Stomach smooth muscle (tissue), 2 donors: Measurements from ENCODE around the gene MS4A1.

ENCODE experiments used
- H3K27ac ChIP-seq: one replicate; pipeline ENCODE4 v1.7.0; 2013; ENCODE audit warnings: mild to moderate bottlenecking, low read length, inconsistent platforms
- H3K27me3 ChIP-seq, 2 donors: one replicate each; pipeline ENCODE4 v1.7.0; 2013; ENCODE audit warnings: low read length in 2 of 2; ENCODE audit not compliant: insufficient read depth in 2 of 2, control insufficient read depth in 1 of 2
- H3K36me3 ChIP-seq, 2 donors: one replicate each; pipeline ENCODE4 v1.7.0; 2013; ENCODE audit warnings: low read length in 2 of 2; ENCODE audit not compliant: control insufficient read depth in 2 of 2, insufficient read depth in 2 of 2
- H3K4me1 ChIP-seq: one replicate; pipeline ENCODE4 v1.7.0; 2013; ENCODE audit warnings: low read length; ENCODE audit not compliant: control insufficient read depth, insufficient read depth
- H3K4me3 ChIP-seq, 2 donors: one replicate each; pipeline ENCODE4 v1.7.0; 2013; ENCODE audit warnings: low read length in 2 of 2
- H3K9ac ChIP-seq, 2 donors: one replicate each; pipeline ENCODE4 v1.7.0; 2013; ENCODE audit warnings: low read length in 2 of 2, mild to moderate bottlenecking in 1 of 2
- H3K9me3 ChIP-seq, 2 donors: one replicate each; pipeline ENCODE4 v1.7.0; 2013; ENCODE audit warnings: low read length in 2 of 2; ENCODE audit not compliant: control insufficient read depth in 2 of 2
- donor health status: healthy.
- donor health status: Pancreatic carcinoma.

MS4A1 gene

DNA sequence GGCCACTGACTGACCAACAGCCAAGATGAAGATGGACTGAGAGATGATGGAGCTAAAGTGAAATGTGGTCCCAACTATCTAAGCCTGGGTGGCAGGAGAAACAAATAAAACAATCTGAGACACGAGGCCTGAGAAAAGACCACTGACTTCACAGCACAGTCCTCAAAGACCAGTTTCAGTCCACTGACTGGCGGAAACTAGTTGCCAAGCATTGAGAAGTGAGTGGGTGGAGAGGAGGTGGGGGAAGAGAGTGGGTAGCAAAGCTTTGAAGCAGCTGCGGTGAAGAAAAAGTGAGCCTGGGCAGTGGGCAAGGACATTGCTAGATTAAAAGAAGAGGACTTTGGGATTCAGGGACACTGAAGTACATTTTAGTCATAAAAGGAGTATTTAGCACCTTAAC is 1.9 kb downstream of the MS4A1 start:
- H3K9ac ChIP-seq, result no peak overlapping the region
- H3K36me3 ChIP-seq, result no peaks in the 10 kb centered on the region
- H3K4me3 ChIP-seq, result no peak overlapping the region
- H3K27me3 ChIP-seq, result no peaks in the 10 kb centered on the region
- no peaks in the 10 kb centered on the region for H3K9me3 ChIP-seq
- no peak overlapping the region for H3K27ac ChIP-seq
- H3K4me1 ChIP-seq, result no peaks in the 10 kb centered on the region

DNA sequence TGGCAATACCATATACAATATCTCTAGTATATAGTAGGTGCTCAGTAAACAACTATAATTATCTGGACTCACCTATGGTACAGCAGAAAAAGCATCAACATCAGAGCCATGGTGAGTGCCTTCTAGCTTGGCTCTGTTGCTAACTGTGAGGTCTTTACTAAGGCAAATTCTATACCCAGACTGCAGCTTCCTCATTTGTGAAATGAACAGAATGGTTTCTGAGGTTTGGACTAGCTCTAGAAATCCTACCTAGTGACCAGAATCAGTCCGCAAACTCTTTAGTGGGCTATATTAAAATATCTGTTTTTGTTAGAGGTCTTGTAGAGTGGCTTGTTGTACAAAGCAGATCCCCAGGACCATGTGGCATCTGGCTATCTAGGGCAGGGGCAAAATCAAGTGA is 3.7 kb downstream of the MS4A1 start:
- Histone ChIP-seq H3K36me3 (no peaks in the 10 kb centered on the region), H3K9me3 (no peaks in the 10 kb centered on the region), H3K4me3 (no peak overlapping the region), H3K27me3 (no peaks in the 10 kb centered on the region), H3K9ac (no peak overlapping the region), H3K4me1 (no peaks in the 10 kb centered on the region), H3K27ac (no peak overlapping the region)

- Histone ChIP-seq H3K4me3 (no peak overlapping the region), H3K27ac (no peak overlapping the region), H3K9me3 (no peaks in the 10 kb centered on the region), H3K9ac (no peak overlapping the region), H3K27me3 (no peaks in the 10 kb centered on the region), H3K4me1 (no peaks in the 10 kb centered on the region), H3K36me3 (no peaks in the 10 kb centered on the region)
Measured at GRCh38 chr11:60468829-60469228, 13.2 kb downstream of the MS4A1 start.

GRCh38 chr11:60469723-60470122 is 14.1 kb downstream of the MS4A1 start:
- H3K4me3 ChIP-seq, result no peak overlapping the region
- no peaks in the 10 kb centered on the region for H3K9me3 ChIP-seq
- H3K4me1 ChIP-seq, result no peaks in the 10 kb centered on the region
- H3K9ac ChIP-seq, result no peak overlapping the region
- H3K36me3 ChIP-seq, result no peaks in the 10 kb centered on the region
- H3K27me3 ChIP-seq, result no peaks in the 10 kb centered on the region
- no peak overlapping the region for H3K27ac ChIP-seq

DNA sequence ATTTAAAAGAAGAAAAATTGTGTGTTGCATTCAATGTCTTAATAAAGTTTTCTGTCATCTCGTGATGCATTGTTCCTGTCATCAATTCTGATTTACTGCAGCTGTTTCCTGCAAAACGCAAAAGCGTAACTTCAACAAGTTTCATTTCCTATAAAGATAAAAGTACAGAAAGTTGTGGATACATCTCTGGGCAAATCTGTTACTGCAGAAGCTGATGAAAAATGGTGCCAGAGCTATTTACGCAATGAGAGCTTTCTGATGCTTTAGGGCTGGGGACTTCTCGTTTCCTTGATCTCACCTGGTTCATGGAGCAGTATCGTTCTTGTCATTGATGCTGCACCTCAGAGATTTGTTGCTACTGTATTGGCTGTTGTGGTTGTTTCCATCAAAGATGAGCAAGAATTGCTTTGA is 21.4 kb downstream of the MS4A1 start:
- no peak overlapping the region for H3K9ac ChIP-seq
- no peaks in the 10 kb centered on the region for H3K36me3 ChIP-seq
- no peak overlapping the region for H3K4me3 ChIP-seq
- H3K27ac ChIP-seq, result no peak overlapping the region
- no peaks in the 10 kb centered on the region for H3K27me3 ChIP-seq
- H3K4me1 ChIP-seq, result no peaks in the 10 kb centered on the region
- no peaks in the 10 kb centered on the region for H3K9me3 ChIP-seq

- Histone ChIP-seq H3K4me3 (no peak overlapping the region), H3K4me1 (no peaks in the 10 kb centered on the region), H3K9ac (no peak overlapping the region), H3K27me3 (no peaks in the 10 kb centered on the region), H3K9me3 (no peaks in the 10 kb centered on the region), H3K27ac (no peak overlapping the region), H3K36me3 (no peaks in the 10 kb centered on the region)
Measured at GRCh38 chr11:60482361-60482760, 26.7 kb downstream of the MS4A1 start.

DNA sequence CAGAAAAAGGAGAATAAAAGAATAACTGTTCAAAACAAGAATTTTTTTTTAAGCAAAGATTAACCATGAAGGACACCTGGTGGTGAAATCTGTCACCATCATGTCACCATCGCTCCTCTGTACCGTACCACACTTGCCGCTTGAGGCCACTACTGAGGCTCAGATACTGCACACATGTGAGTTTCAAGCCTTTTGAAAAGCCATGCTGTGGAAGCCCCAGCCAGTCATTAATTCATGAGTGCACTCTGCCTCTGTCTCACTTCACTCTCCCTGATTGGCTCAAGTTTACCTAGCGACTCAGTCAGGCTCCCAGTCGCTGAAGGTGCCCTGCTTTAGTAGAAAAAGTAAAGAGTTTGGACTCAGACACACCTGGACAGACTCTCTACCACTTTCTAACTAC is 30.3 kb downstream of the MS4A1 start:
- H3K4me3 ChIP-seq, result no peak overlapping the region
- H3K9ac ChIP-seq, result no peak overlapping the region
- no peaks in the 10 kb centered on the region for H3K36me3 ChIP-seq
- no peaks in the 10 kb centered on the region for H3K9me3 ChIP-seq
- H3K27ac ChIP-seq, result no peak overlapping the region
- H3K27me3 ChIP-seq, result no peaks in the 10 kb centered on the region
- H3K4me1 ChIP-seq, result no peaks in the 10 kb centered on the region

DNA sequence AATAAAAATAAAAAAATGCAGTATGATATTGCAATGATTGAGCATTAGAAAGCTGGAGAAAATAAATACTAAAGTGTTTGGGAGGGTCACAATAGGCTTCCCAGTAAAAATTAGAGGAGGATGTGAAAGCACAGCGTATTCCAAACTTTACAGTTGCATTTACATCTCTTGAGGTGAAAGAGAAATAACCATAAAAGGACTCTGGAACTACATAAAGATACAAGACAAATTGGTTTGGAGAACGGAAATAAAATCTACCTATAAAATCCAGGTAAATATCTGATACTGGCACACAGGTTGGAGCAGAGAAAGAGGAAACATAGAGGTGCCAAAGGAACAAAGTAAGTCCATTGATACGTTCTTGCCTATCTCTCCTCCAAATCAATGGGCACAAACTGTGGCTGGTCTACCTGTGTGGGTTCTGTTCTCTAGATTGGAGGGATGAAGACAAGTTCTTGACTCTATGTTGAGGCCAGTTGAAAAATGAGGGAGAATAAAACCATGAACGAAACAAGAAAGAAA is 36.9 kb downstream of the MS4A1 start, which contains the start of gene MS4A12:
MS4A12 (plus strand) TSS at position 291 of the 522 bp plus-strand sequence. CDS start 4,541 bp downstream, outside the sequence.
- no peak within 1 kb of the TSS for H3K9ac ChIP-seq
- no peaks in the 10 kb centered on the region for H3K4me1 ChIP-seq
- no peaks in the 10 kb centered on the region for H3K9me3 ChIP-seq
- H3K4me3 ChIP-seq, result no peak within 1 kb of the TSS
- no peaks in the 10 kb centered on the region for H3K27me3 ChIP-seq
- H3K27ac ChIP-seq, result no peak within 1 kb of the TSS
- no peaks in the 10 kb centered on the region for H3K36me3 ChIP-seq

- H3K27me3 ChIP-seq, result no peaks in the 10 kb centered on the region
- H3K4me3 ChIP-seq, result no peak overlapping the region
- H3K27ac ChIP-seq, result no peak overlapping the region
- no peaks in the 10 kb centered on the region for H3K36me3 ChIP-seq
- no peaks in the 10 kb centered on the region for H3K9me3 ChIP-seq
- H3K9ac ChIP-seq, result no peak overlapping the region
- H3K4me1 ChIP-seq, result no peaks in the 10 kb centered on the region
Measured at GRCh38 chr11:60493454-60493853, 37.8 kb downstream of the MS4A1 start.

GRCh38 chr11:60498399-60498798 is 42.8 kb downstream of the MS4A1 start:
- H3K36me3 ChIP-seq, result no peaks in the 10 kb centered on the region
- no peak overlapping the region for H3K4me3 ChIP-seq
- no peak overlapping the region for H3K9ac ChIP-seq
- H3K27me3 ChIP-seq, result no peaks in the 10 kb centered on the region
- H3K4me1 ChIP-seq, result no peaks in the 10 kb centered on the region
- H3K27ac ChIP-seq, result no peak overlapping the region
- H3K9me3 ChIP-seq, result no peaks in the 10 kb centered on the region

GRCh38 chr11:60498853-60499252 is 43.2 kb downstream of the MS4A1 start:
- Histone ChIP-seq H3K27ac (no peak overlapping the region), H3K9me3 (no peaks in the 10 kb centered on the region), H3K27me3 (no peaks in the 10 kb centered on the region), H3K4me3 (no peak overlapping the region), H3K9ac (no peak overlapping the region), H3K36me3 (no peaks in the 10 kb centered on the region), H3K4me1 (no peaks in the 10 kb centered on the region)
